ENCODE measurements around the gene NCK1. TPM values are rescaled to one million over a fixed set of nuclear protein-coding genes. Genes with fewer than 3 reads are reported as not detected.
"Not testable (repeated sequence)": the region's sequence is repeated elsewhere in the genome, so short reads cannot be mapped to it uniquely, and the experiment has no call there.

The NCK1 gene
- total and polyA plus RNA-seq, 2 donors (not counting 1 experiment from before 2014, with no cell fraction given): 59.5 to 62.7 TPM

GRCh38 chr3:136893848-136894443 lies 31.9 kb downstream of the NCK1 start:
- no peak for TF ChIP-seq CTCF (conservative IDR thresholded peaks at IDR 0.05 in 1 of 2, IDR thresholded peaks at IDR 0.05 in 1 of 2; ENCODE audit: low read depth in 1 of 2, low read length in 2 of 2)
- no peak for TF ChIP-seq EZH2 (IDR thresholded peaks at IDR 0.05; ENCODE audit: low read length, missing control alignments)
- Histone ChIP-seq H3K36me3 (ENCODE audit: control insufficient read depth, insufficient read depth, low read length) (no peaks in the 10 kb centered on the region), H3K4me3 (replicated peaks in 1 of 4; ENCODE audit: control extremely low read depth in 1 of 4, insufficient read depth in 1 of 4, low read depth in 3 of 4, low read length in 4 of 4) (no peak overlapping the region), H3K9ac (ENCODE audit: insufficient read depth, low read length) (no peak overlapping the region), H4K20me1 (ENCODE audit: control insufficient read depth, extremely low read depth, insufficient read depth, low read length) (no peaks in the 10 kb centered on the region), H3K4me1 (ENCODE audit: control insufficient read depth, extremely low read depth, insufficient read depth, low read length) (no peaks in the 10 kb centered on the region), H3K79me2 (ENCODE audit: control insufficient read depth, insufficient read depth, low read length) (peaks cover 50% of the 10 kb centered on the region), H3K9me3 (ENCODE audit: control insufficient read depth, insufficient read depth, low read depth, low read length) (no peaks in the 10 kb centered on the region), H3K27me3 (ENCODE audit: control insufficient read depth, insufficient read depth, low read length) (no peaks in the 10 kb centered on the region), H3K27ac (ENCODE audit: insufficient read depth, low read length) (no peak overlapping the region), H3K4me2 (ENCODE audit: extremely low read depth, insufficient read depth, low read length) (peak overlapping the region; percentile 52), H2AFZ (ENCODE audit: low read length) (no peak overlapping the region)
- peak; percentile 39 to 82 for DNase-seq (ENCODE audit: low read depth in 2 of 2)

GRCh38 chr3:136897171-136897570 lies 35.2 kb downstream of the NCK1 start:
- not testable (repeated sequence) for H4K20me1 ChIP-seq (ENCODE audit: control insufficient read depth, extremely low read depth, insufficient read depth, low read length); H3K27me3 ChIP-seq (ENCODE audit: control insufficient read depth, insufficient read depth, low read length); H3K9me3 ChIP-seq (ENCODE audit: control insufficient read depth, insufficient read depth, low read depth, low read length); H3K27ac ChIP-seq (ENCODE audit: insufficient read depth, low read length); H3K4me2 ChIP-seq (ENCODE audit: extremely low read depth, insufficient read depth, low read length); H2AFZ ChIP-seq (ENCODE audit: low read length); H3K4me1 ChIP-seq (ENCODE audit: control insufficient read depth, extremely low read depth, insufficient read depth, low read length); H3K4me3 ChIP-seq (replicated peaks in 1 of 4; ENCODE audit: control extremely low read depth in 1 of 4, insufficient read depth in 1 of 4, low read depth in 3 of 4, low read length in 4 of 4); DNase-seq (ENCODE audit: low read depth in 2 of 2); H3K36me3 ChIP-seq (ENCODE audit: control insufficient read depth, insufficient read depth, low read length); H3K9ac ChIP-seq (ENCODE audit: insufficient read depth, low read length)
- H3K79me2 ChIP-seq (ENCODE audit: control insufficient read depth, insufficient read depth, low read length): peaks cover 49% of the 10 kb centered on the region

GRCh38 chr3:136898549-136898948 lies 36.5 kb downstream of the NCK1 start:
- Histone ChIP-seq H3K27ac (ENCODE audit: insufficient read depth, low read length) (no peak overlapping the region), H4K20me1 (ENCODE audit: control insufficient read depth, extremely low read depth, insufficient read depth, low read length) (no peaks in the 10 kb centered on the region), H3K4me1 (ENCODE audit: control insufficient read depth, extremely low read depth, insufficient read depth, low read length) (no peaks in the 10 kb centered on the region), H3K9me3 (ENCODE audit: control insufficient read depth, insufficient read depth, low read depth, low read length) (no peaks in the 10 kb centered on the region), H3K27me3 (ENCODE audit: control insufficient read depth, insufficient read depth, low read length) (no peaks in the 10 kb centered on the region), H3K9ac (ENCODE audit: insufficient read depth, low read length) (no peak overlapping the region), H3K36me3 (ENCODE audit: control insufficient read depth, insufficient read depth, low read length) (no peaks in the 10 kb centered on the region), H3K4me2 (ENCODE audit: extremely low read depth, insufficient read depth, low read length) (no peak overlapping the region), H3K4me3 (replicated peaks in 1 of 4; ENCODE audit: control extremely low read depth in 1 of 4, insufficient read depth in 1 of 4, low read depth in 3 of 4, low read length in 4 of 4) (no peak overlapping the region), H2AFZ (ENCODE audit: low read length) (no peak overlapping the region), H3K79me2 (ENCODE audit: control insufficient read depth, insufficient read depth, low read length) (peaks cover 47% of the 10 kb centered on the region)
- no peak for TF ChIP-seq EZH2 (IDR thresholded peaks at IDR 0.05; ENCODE audit: low read length, missing control alignments)
- no peak for DNase-seq (ENCODE audit: low read depth in 2 of 2)

GRCh38 chr3:136898954-136899353 lies 36.9 kb downstream of the NCK1 start:
- Histone ChIP-seq H3K4me2 (ENCODE audit: extremely low read depth, insufficient read depth, low read length) (no peak overlapping the region), H4K20me1 (ENCODE audit: control insufficient read depth, extremely low read depth, insufficient read depth, low read length) (no peaks in the 10 kb centered on the region), H3K9ac (ENCODE audit: insufficient read depth, low read length) (no peak overlapping the region), H2AFZ (ENCODE audit: low read length) (no peak overlapping the region), H3K27ac (ENCODE audit: insufficient read depth, low read length) (no peak overlapping the region), H3K27me3 (ENCODE audit: control insufficient read depth, insufficient read depth, low read length) (no peaks in the 10 kb centered on the region), H3K36me3 (ENCODE audit: control insufficient read depth, insufficient read depth, low read length) (no peaks in the 10 kb centered on the region), H3K4me1 (ENCODE audit: control insufficient read depth, extremely low read depth, insufficient read depth, low read length) (no peaks in the 10 kb centered on the region), H3K4me3 (replicated peaks in 1 of 4; ENCODE audit: control extremely low read depth in 1 of 4, insufficient read depth in 1 of 4, low read depth in 3 of 4, low read length in 4 of 4) (no peak overlapping the region), H3K79me2 (ENCODE audit: control insufficient read depth, insufficient read depth, low read length) (peaks cover 45% of the 10 kb centered on the region), H3K9me3 (ENCODE audit: control insufficient read depth, insufficient read depth, low read depth, low read length) (no peaks in the 10 kb centered on the region)
- TF ChIP-seq CTCF (conservative IDR thresholded peaks at IDR 0.05 in 1 of 2, IDR thresholded peaks at IDR 0.05 in 1 of 2; ENCODE audit: low read depth in 1 of 2, low read length in 2 of 2): no peak
- DNase-seq (ENCODE audit: low read depth in 2 of 2): peak in 1 of 2 donors; percentile 36

All from fibroblast of lung (primary cell).